IMR-90 (cell line): ENCODE data around the gene ANK2. TPM values are rescaled to one million over a fixed set of nuclear protein-coding genes. Genes with fewer than 3 reads are reported as not detected.

ENCODE experiments used
- ATAC-seq: fragments of 200-7000 bp; cut with Tn5 transposase; 2 replicates; pipeline ENCODE4 v1.9.1; 2020; ENCODE audit warnings: low read depth, mild to moderate bottlenecking, moderate library complexity
- BruUV-seq: library from RNA; stranded (reverse); fragments of 400-500 nt; replicated peaks from 2 replicates; lab custom pipeline; 2021; lab: Mats Ljungman, UMichigan
- CTCF ChIA-PET: fragments of 300-600 bp; formaldehyde crosslinking; extraction: SDS; loops from one replicate; lab custom pipeline; 2021; ENCODE audit warnings: antibody characterized with exemption; lab: Yijun Ruan, JAX
- POLR2A ChIA-PET: fragments of 300-600 bp; sonication (Branson Sonifier 250); formaldehyde crosslinking; loops from one replicate; lab custom pipeline; 2022; ENCODE audit warnings: antibody characterized with exemption; ENCODE audit not compliant: unreplicated experiment; lab: Charles Lee
- DNase-seq: peaks from one replicate; pipeline ENCODE4 v3.0.0; 2013
- H2AFZ ChIP-seq: replicated peaks from 2 replicates; pipeline ENCODE3; 2013; ENCODE audit warnings: low read length, mild to moderate bottlenecking; ENCODE audit not compliant: poor library complexity
- H2AK5ac ChIP-seq: 2 replicates; pipeline ENCODE4 v1.6.1; 2013; ENCODE audit warnings: low read depth, low read length, inconsistent platforms
- H2AK9ac ChIP-seq: replicated peaks from 2 replicates; pipeline ENCODE3; 2013; ENCODE audit warnings: mild to moderate bottlenecking, low read depth, low read length, moderate library complexity; ENCODE audit not compliant: poor library complexity
- H2BK120ac ChIP-seq: 2 replicates; pipeline ENCODE4 v1.6.1; 2013; ENCODE audit warnings: low read depth, low read length, inconsistent platforms
- H2BK15ac ChIP-seq: 3 replicates; pipeline ENCODE4 v1.6.1; 2013; ENCODE audit warnings: low read depth, low read length, inconsistent platforms
- H2BK20ac ChIP-seq: 2 replicates; pipeline ENCODE4 v1.6.1; 2013; ENCODE audit warnings: low read depth, mild to moderate bottlenecking, inconsistent platforms, low read length, moderate library complexity
- H2BK5ac ChIP-seq: 2 replicates; pipeline ENCODE4 v1.6.1; 2013; ENCODE audit warnings: mild to moderate bottlenecking, low read depth, low read length, inconsistent platforms; ENCODE audit not compliant: poor library complexity, severe bottlenecking
- H3K14ac ChIP-seq: replicated peaks from 2 replicates; pipeline ENCODE4 v1.6.1; 2013; ENCODE audit warnings: low read depth, low read length, inconsistent platforms
- H3K18ac ChIP-seq: 2 replicates; pipeline ENCODE4 v1.6.1; 2013; ENCODE audit warnings: low read depth, low read length, control low read depth
- H3K23ac ChIP-seq: 2 replicates; pipeline ENCODE4 v1.6.1; 2013; ENCODE audit warnings: low read depth, low read length, inconsistent platforms
- H3K27ac ChIP-seq: 2 replicates; pipeline ENCODE4 v1.5.1; 2013; ENCODE audit warnings: mild to moderate bottlenecking, control low read depth, low read length; ENCODE audit not compliant: insufficient read depth
- H3K27me3 ChIP-seq: 2 replicates; pipeline ENCODE4 v1.6.1; 2013; ENCODE audit warnings: low read length; ENCODE audit not compliant: control insufficient read depth, insufficient read depth
- H3K36me3 ChIP-seq: 2 replicates; pipeline ENCODE4 v1.6.1; 2013; ENCODE audit warnings: low read length, mixed read lengths; ENCODE audit not compliant: control insufficient read depth, insufficient read depth
- H3K4ac ChIP-seq: 2 replicates; pipeline ENCODE4 v1.6.1; 2013; ENCODE audit warnings: low read depth, low read length, inconsistent platforms
- H3K4me1 ChIP-seq: 2 replicates; pipeline ENCODE4 v1.6.1; 2013; ENCODE audit warnings: low read length, mixed read lengths; ENCODE audit not compliant: control insufficient read depth, insufficient read depth
- H3K4me2 ChIP-seq: 2 replicates; pipeline ENCODE4 v1.6.1; 2013; ENCODE audit warnings: low read depth, mild to moderate bottlenecking, control low read depth, low read length, moderate library complexity
- H3K4me3 ChIP-seq: 2 replicates; pipeline ENCODE4 v1.5.1; 2013; ENCODE audit warnings: low read depth, mild to moderate bottlenecking, control low read depth, low read length, moderate library complexity; ENCODE audit not compliant: insufficient read depth
- H3K56ac ChIP-seq: 2 replicates; pipeline ENCODE4 v1.6.1; 2013; ENCODE audit warnings: low read length, inconsistent platforms; ENCODE audit not compliant: insufficient read depth; ENCODE audit errors: extremely low read depth
- H3K79me1 ChIP-seq, 2 experiments: 2 replicates each; pipeline ENCODE4 v1.6.1; 2013; ENCODE audit warnings: low read length in 2 of 2, inconsistent platforms in 1 of 2, low read depth in 1 of 2
- H3K9ac ChIP-seq: 2 replicates; pipeline ENCODE4 v1.6.1; 2013; ENCODE audit warnings: low read depth, low read length, control low read depth
- H3K9me1 ChIP-seq: 2 replicates; pipeline ENCODE4 v1.6.1; 2013; ENCODE audit warnings: low read length, inconsistent platforms; ENCODE audit not compliant: insufficient read depth
- H3K9me3 ChIP-seq: 2 replicates; pipeline ENCODE4 v1.6.1; 2013; ENCODE audit warnings: low read length; ENCODE audit not compliant: control insufficient read depth, insufficient read depth
- H4K20me1 ChIP-seq: 2 replicates; pipeline ENCODE4 v1.6.1; 2013; ENCODE audit warnings: low read length, inconsistent platforms; ENCODE audit not compliant: insufficient read depth
- H4K5ac ChIP-seq: 2 replicates; pipeline ENCODE4 v1.6.1; 2013; ENCODE audit warnings: mild to moderate bottlenecking, low read depth, low read length, control low read depth
- H4K8ac ChIP-seq, 2 experiments: 2 replicates each; pipeline ENCODE4 v1.6.1; 2013; ENCODE audit warnings: low read depth in 2 of 2, low read length in 2 of 2, control low read depth in 1 of 2, inconsistent platforms in 1 of 2
- H4K91ac ChIP-seq: 2 replicates; pipeline ENCODE4 v1.6.1; 2013; ENCODE audit warnings: low read depth, low read length, inconsistent platforms; ENCODE audit not compliant: insufficient read depth
- BHLHE40 ChIP-seq: fragments of 150-350 bp; IDR thresholded peaks from 2 replicates; pipeline ENCODE4 v1.6.1; 2016; ENCODE audit warnings: mild to moderate bottlenecking, low read depth, low read length
- FOS ChIP-seq: fragments of 150-350 bp; IDR thresholded peaks from 2 replicates; pipeline ENCODE4 v1.6.1; 2016; ENCODE audit warnings: low read depth, low read length
- MAZ ChIP-seq: IDR thresholded peaks from 2 replicates; pipeline ENCODE4 v1.6.1; 2012; ENCODE audit warnings: low read depth, mild to moderate bottlenecking, low read length, improper control_type of control experiment, moderate library complexity, borderline replicate concordance
- NFE2L2 ChIP-seq: fragments of 150-350 bp; IDR thresholded peaks from 2 replicates; pipeline ENCODE4 v1.6.1; 2016; ENCODE audit warnings: low read depth, mild to moderate bottlenecking, low read length
- RAD21 ChIP-seq: IDR thresholded peaks from 2 replicates; pipeline ENCODE4 v1.6.1; 2012; ENCODE audit warnings: low read length, improper control_type of control experiment
- SMC3 ChIP-seq: fragments of 150-350 bp; IDR thresholded peaks from 2 replicates; pipeline ENCODE4 v1.6.1; 2016; ENCODE audit warnings: low read depth, mild to moderate bottlenecking, antibody characterized with exemption, low read length, moderate library complexity
- WGBS, 2 experiments: methylation state at CpG; one replicate each; pipeline versions ENCODE4 v1.1.5 to v1.1.7; 2013; ENCODE audit warnings: missing lambda C conversion rate in 2 of 2; ENCODE audit not compliant: insufficient read length in 1 of 2; ENCODE audit errors: extremely low coverage in 2 of 2; 5-methylcytosine and 5-hydroxymethylcytosine counted together
- dilution Hi-C: fragments of 300-500 bp; cut with HindIII; formaldehyde crosslinking; loops from one replicate; pipeline ENCODE4 v1.14.3; 2018; ENCODE audit warnings: low sequenced_read_pairs; ENCODE audit not compliant: unreplicated experiment
- in situ Hi-C: fragments of 300-500 bp; cut with MboI; formaldehyde crosslinking; loops from 3 replicates; pipeline ENCODE4 v1.14.3; 2019; ENCODE audit warnings: low sequenced_read_pairs, inconsistent platforms, mixed read lengths
- intact Hi-C: fragments of 100-400 bp; cut with micrococcal nuclease; formaldehyde crosslinking; loops from 2 replicates; pipeline ENCODE4 v1.10.0; 2022
- polyA plus RNA-seq, 3 experiments: library from polyadenylated mRNA; depleted of rRNA; stranded (reverse); fragments of >200 nt; gene quantifications; 2 replicates each; pipeline ENCODE4 v1.2.3, GENCODE V29; 2012; ENCODE audit warnings: low replicate concordance in 1 of 3
- total RNA-seq: library from RNA; depleted of rRNA; stranded (reverse); fragments of >200 nt; gene quantifications from 2 replicates; pipeline ENCODE4 v1.2.3, GENCODE V29; 2012
- TF ChIP-seq, protein P1 (sequence below): fragments of 150-350 bp; IDR thresholded peaks from 2 replicates; pipeline ENCODE4 v1.6.1; 2016; ENCODE audit warnings: low read depth, mild to moderate bottlenecking, low read length, moderate library complexity, borderline replicate concordance
- TF ChIP-seq, protein P2 (sequence below): fragments of 150-350 bp; IDR thresholded peaks from 2 replicates; pipeline ENCODE4 v1.6.1; 2017; ENCODE audit warnings: mild to moderate bottlenecking, antibody characterized with exemption, low read length, low read depth

ANK2 gene
- total and polyA plus RNA-seq, 2 of the 4 experiments (the other 2 are of a cell fraction): 0.82 to 6.6 TPM

DNA sequence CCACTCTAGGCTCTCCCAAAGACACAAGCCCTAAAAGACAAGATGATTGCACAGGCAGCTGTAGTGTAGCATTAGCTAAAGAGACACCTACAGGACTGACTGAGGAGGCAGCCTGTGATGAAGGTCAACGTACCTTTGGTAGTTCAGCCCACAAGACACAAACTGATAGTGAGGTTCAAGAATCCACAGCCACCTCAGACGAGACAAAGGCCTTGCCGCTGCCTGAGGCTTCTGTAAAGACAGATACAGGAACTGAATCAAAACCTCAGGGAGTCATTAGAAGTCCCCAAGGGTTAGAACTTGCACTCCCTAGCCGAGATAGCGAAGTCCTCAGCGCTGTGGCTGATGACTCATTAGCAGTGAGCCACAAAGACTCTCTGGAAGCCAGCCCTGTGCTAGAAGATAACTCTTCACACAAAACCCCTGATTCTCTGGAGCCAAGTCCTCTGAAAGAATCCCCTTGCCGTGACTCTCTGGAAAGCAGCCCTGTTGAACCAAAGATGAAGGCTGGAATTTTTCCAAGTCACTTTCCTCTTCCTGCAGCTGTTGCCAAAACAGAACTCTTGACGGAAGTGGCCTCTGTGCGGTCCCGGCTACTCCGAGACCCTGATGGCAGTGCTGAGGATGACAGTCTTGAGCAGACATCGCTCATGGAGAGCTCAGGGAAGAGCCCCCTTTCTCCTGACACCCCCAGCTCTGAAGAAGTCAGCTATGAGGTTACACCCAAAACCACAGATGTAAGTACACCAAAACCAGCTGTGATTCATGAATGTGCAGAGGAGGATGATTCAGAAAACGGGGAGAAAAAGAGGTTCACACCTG is 306.3 kb downstream of the ANK2 start:
- no peak overlapping the region for H3K9ac ChIP-seq

More for the DNA sequence above, 306.3 kb downstream of the ANK2 start:
- Histone ChIP-seq H4K8ac (peak overlapping the region in 1 of 2 experiments; percentile 52; a peak in 1 of 4 replicates), H3K4ac (peak overlapping the region; percentile 51), H2AK9ac (peak overlapping the region; percentile 38), H4K20me1 (no peaks in the 10 kb centered on the region; the same call in 1 of the 2 replicates), H3K9me1 (0 out of 2 replicates have a peak, but pooled peaks cover 3% of the 10 kb centered on the region), H3K4me1 (peaks cover 7% of the 10 kb centered on the region), H3K18ac (peak overlapping the region; percentile 9; the same call in 1 of the 2 replicates), H3K79me1 (no peaks in the 10 kb centered on the region), H3K27ac (peak overlapping the region; percentile 13), H2BK5ac (peak overlapping the region; percentile 21), H3K23ac (0 out of 2 replicates have a peak overlapping the region, but pooled peaks have one; percentile 32), H2BK15ac (no peak overlapping the region), H2BK20ac (peak overlapping the region; percentile 38; the same call in 1 of the 2 replicates), H3K4me2 (peak overlapping the region; percentile 68), H4K91ac (peak overlapping the region; percentile 33; the same call in 1 of the 2 replicates), H4K5ac (peak overlapping the region; percentile 11; the same call in 1 of the 2 replicates), H3K14ac (no peak overlapping the region; the same call in 1 of the 2 replicates), H3K56ac (no peak overlapping the region; the same call in 1 of the 2 replicates), H2AK5ac (no peak overlapping the region), H3K4me3 (no peak overlapping the region), H3K36me3 (no peaks in the 10 kb centered on the region), H3K9me3 (peaks cover 8% of the 10 kb centered on the region), H3K27me3 (peaks cover 32% of the 10 kb centered on the region), H2BK120ac (peak overlapping the region; percentile 33), H2AFZ (peak overlapping the region; percentile 53)
- peak; percentile 96 for ATAC-seq
- in situ Hi-C loops (no loop called here), dilution Hi-C loops (no loop called here), intact Hi-C loops (no loop called here)
- CTCF ChIA-PET: interaction anchor here (0.5 kb wide), 1 partner anchor 23 kb away, joined by 3 read pairs; no protein-coding TSS in a partner anchor
- no TSS peak for BruUV-seq
- POLR2A ChIA-PET: interaction anchor here (0.5 kb wide), 1 partner anchor 545 kb away, joined by 3 read pairs; no protein-coding TSS in a partner anchor
- peak; percentile 90 for DNase-seq
- TF ChIP-seq MAZ (no peak), BHLHE40 (peak; percentile 41; the same call in 1 of the 2 replicates), NFE2L2 (no peak), FOS (peak; percentile 74), SMC3 (no peak), RAD21 (no peak)
- TF ChIP-seq, protein P1, sequence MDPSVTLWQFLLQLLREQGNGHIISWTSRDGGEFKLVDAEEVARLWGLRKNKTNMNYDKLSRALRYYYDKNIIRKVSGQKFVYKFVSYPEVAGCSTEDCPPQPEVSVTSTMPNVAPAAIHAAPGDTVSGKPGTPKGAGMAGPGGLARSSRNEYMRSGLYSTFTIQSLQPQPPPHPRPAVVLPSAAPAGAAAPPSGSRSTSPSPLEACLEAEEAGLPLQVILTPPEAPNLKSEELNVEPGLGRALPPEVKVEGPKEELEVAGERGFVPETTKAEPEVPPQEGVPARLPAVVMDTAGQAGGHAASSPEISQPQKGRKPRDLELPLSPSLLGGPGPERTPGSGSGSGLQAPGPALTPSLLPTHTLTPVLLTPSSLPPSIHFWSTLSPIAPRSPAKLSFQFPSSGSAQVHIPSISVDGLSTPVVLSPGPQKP: no peak
- TF ChIP-seq, protein P2, sequence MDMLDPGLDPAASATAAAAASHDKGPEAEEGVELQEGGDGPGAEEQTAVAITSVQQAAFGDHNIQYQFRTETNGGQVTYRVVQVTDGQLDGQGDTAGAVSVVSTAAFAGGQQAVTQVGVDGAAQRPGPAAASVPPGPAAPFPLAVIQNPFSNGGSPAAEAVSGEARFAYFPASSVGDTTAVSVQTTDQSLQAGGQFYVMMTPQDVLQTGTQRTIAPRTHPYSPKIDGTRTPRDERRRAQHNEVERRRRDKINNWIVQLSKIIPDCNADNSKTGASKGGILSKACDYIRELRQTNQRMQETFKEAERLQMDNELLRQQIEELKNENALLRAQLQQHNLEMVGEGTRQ: no peak
- WGBS, 2 experiments: 0% methylated on average over 1 of the region's 13 CpGs; no CpG with 5 or more reads in 1 of the 2 experiments
